PC-3 (cell line): Measurements from ENCODE around the gene PRMT9. TPM values are rescaled to one million over a fixed set of nuclear protein-coding genes. Genes with fewer than 3 reads are reported as not detected.

Experiments used
- ATAC-seq: fragments of 200-7000 bp; cut with Tn5 transposase; 2 replicates; pipeline ENCODE4 v1.9.1; 2020; ENCODE audit warnings: mild to moderate bottlenecking, moderate library complexity
- BruUV-seq: library from RNA; stranded (reverse); fragments of 400-500 nt; replicated peaks from 2 replicates; lab custom pipeline; 2021; lab: Mats Ljungman, UMichigan
- CTCF ChIA-PET: fragments of 300-600 bp; sonication (Branson Sonifier 250); formaldehyde crosslinking; loops from one replicate; lab custom pipeline; 2022; ENCODE audit warnings: antibody characterized with exemption; lab: Charles Lee
- POLR2A ChIA-PET: fragments of 300-600 bp; sonication (Branson Sonifier 250); formaldehyde crosslinking; loops from one replicate; lab custom pipeline; 2022; ENCODE audit warnings: antibody characterized with exemption; ENCODE audit not compliant: unreplicated experiment; lab: Charles Lee
- DNase-seq: peaks from one replicate; pipeline ENCODE4 v3.0.0-alpha.2; 2015
- H2AFZ ChIP-seq: fragments of 300-600 bp; sonication (generic); 2 replicates; pipeline ENCODE4 v1.6.0; 2016; ENCODE audit warnings: antibody characterized with exemption, low read length
- H3F3A ChIP-seq: fragments of 300-600 bp; sonication (generic); one replicate; pipeline ENCODE4 v1.6.0; 2017; ENCODE audit warnings: antibody characterized with exemption, low read length, control low read depth, mild to moderate bottlenecking; ENCODE audit not compliant: unreplicated experiment
- H3K27ac ChIP-seq: fragments of 300-600 bp; sonication (generic); 2 replicates; pipeline ENCODE4 v1.5.1; 2016; ENCODE audit warnings: mild to moderate bottlenecking, low read length
- H3K27me3 ChIP-seq: fragments of 300-600 bp; sonication (generic); 2 replicates; pipeline ENCODE4 v1.6.1; 2016; ENCODE audit warnings: low read length, mixed read lengths
- H3K36me3 ChIP-seq: fragments of 300-600 bp; sonication (generic); 2 replicates; pipeline ENCODE4 v1.6.1; 2016; ENCODE audit warnings: low read depth, mixed run types, low read length, mixed read lengths
- H3K4me1 ChIP-seq: fragments of 300-600 bp; sonication (generic); 2 replicates; pipeline ENCODE4 v1.5.1; 2016; ENCODE audit warnings: low read length; ENCODE audit not compliant: insufficient read depth
- H3K4me2 ChIP-seq: fragments of 300-600 bp; sonication (generic); 2 replicates; pipeline ENCODE4 v1.6.0; 2016; ENCODE audit warnings: low read length
- H3K4me3 ChIP-seq: fragments of 300-600 bp; sonication (generic); 2 replicates; pipeline ENCODE4 v1.5.1; 2016; ENCODE audit warnings: mild to moderate bottlenecking, low read length, mixed read lengths
- H3K79me2 ChIP-seq: fragments of 300-600 bp; sonication (generic); 2 replicates; pipeline ENCODE4 v1.6.1; 2017; ENCODE audit warnings: low read length, mixed read lengths
- H3K9ac ChIP-seq: fragments of 300-600 bp; sonication (generic); 2 replicates; pipeline ENCODE4 v1.6.0; 2016; ENCODE audit warnings: mild to moderate bottlenecking, low read length
- H3K9me2 ChIP-seq: fragments of 300-600 bp; sonication (generic); replicated peaks from 2 replicates; pipeline ENCODE4 v1.6.1; 2016; ENCODE audit warnings: mixed run types, low read length, mixed read lengths
- H3K9me3 ChIP-seq: fragments of 300-600 bp; sonication (generic); 2 replicates; pipeline ENCODE4 v1.6.1; 2016; ENCODE audit warnings: low read length, mixed read lengths
- H4K20me1 ChIP-seq: fragments of 300-600 bp; sonication (generic); 2 replicates; pipeline ENCODE4 v1.6.1; 2016; ENCODE audit warnings: low read length, mixed read lengths
- EZH2 ChIP-seq: fragments of 300-600 bp; sonication (generic); IDR thresholded peaks from one replicate; pipeline ENCODE4 v1.6.1; 2017; ENCODE audit warnings: antibody characterized with exemption, mild to moderate bottlenecking, low read length; ENCODE audit not compliant: unreplicated experiment
- EZH2phosphoT487 ChIP-seq: fragments of 300-600 bp; sonication (generic); IDR thresholded peaks from 2 replicates; pipeline ENCODE4 v1.6.1; 2018; ENCODE audit warnings: mild to moderate bottlenecking, antibody characterized with exemption, low read length, borderline replicate concordance
- intact Hi-C: fragments of 100-400 bp; cut with micrococcal nuclease; formaldehyde crosslinking; loops from 2 replicates; pipeline ENCODE4 v1.9.0; 2023
- total RNA-seq: library from RNA; depleted of rRNA; stranded (reverse); fragments of >200 nt; gene quantifications from 2 replicates; pipeline ENCODE4 v1.2.3, GENCODE V29; 2014
- TF ChIP-seq, protein P1 (sequence below): fragments of 300-600 bp; sonication (generic); conservative IDR thresholded peaks from 2 replicates; pipeline ENCODE4 v1.5.1; 2017; ENCODE audit warnings: antibody characterized with exemption, low read depth, mild to moderate bottlenecking, low read length

The PRMT9 gene
- total RNA-seq, 1 experiment from 2014 or later = 6.5 TPM

DNA sequence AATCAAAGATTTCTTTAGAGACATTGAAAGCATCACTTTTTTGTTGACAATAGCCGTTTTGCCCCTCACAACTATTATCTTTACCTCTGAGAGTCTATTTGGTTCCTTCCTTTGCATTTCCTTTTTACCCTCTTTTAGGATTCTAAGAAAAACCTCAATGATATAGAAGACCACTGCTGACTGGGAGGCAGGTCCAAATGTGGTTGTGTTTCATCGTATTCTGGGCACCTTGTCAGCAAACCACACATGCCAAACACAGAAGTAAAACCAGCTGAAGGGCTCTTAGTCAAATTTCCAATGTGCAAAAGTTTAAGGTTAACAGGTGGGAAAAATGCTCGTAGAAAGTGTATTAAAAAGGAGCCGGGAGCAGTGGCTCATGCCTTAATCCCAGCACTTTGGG, 5.1 kb upstream of the PRMT9 start:
- DNase-seq = no peak
- no peak for TF ChIP-seq EZH2phosphoT487
- TF ChIP-seq EZH2 = no peak
- TF ChIP-seq, protein P1, sequence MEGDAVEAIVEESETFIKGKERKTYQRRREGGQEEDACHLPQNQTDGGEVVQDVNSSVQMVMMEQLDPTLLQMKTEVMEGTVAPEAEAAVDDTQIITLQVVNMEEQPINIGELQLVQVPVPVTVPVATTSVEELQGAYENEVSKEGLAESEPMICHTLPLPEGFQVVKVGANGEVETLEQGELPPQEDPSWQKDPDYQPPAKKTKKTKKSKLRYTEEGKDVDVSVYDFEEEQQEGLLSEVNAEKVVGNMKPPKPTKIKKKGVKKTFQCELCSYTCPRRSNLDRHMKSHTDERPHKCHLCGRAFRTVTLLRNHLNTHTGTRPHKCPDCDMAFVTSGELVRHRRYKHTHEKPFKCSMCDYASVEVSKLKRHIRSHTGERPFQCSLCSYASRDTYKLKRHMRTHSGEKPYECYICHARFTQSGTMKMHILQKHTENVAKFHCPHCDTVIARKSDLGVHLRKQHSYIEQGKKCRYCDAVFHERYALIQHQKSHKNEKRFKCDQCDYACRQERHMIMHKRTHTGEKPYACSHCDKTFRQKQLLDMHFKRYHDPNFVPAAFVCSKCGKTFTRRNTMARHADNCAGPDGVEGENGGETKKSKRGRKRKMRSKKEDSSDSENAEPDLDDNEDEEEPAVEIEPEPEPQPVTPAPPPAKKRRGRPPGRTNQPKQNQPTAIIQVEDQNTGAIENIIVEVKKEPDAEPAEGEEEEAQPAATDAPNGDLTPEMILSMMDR = no peak
- Histone ChIP-seq H4K20me1 (no peaks in the 10 kb centered on the region), H3K9me2 (no peaks in the 10 kb centered on the region), H3K4me2 (no peak overlapping the region), H3K9ac (no peak overlapping the region), H3K9me3 (no peaks in the 10 kb centered on the region), H3K79me2 (no peaks in the 10 kb centered on the region), H3K36me3 (no peaks in the 10 kb centered on the region), H3F3A (no peaks in the 10 kb centered on the region), H3K27me3 (no peaks in the 10 kb centered on the region), H2AFZ (no peak overlapping the region), H3K4me1 (peaks cover 6% of the 10 kb centered on the region; the same call in 1 of the 2 replicates), H3K4me3 (no peak overlapping the region), H3K27ac (no peak overlapping the region)
- no TSS peak for BruUV-seq
- intact Hi-C loops = no loop called here
- ATAC-seq = no peak
- ChIA-PET POLR2A (no interaction called here), CTCF (no interaction called here)

DNA sequence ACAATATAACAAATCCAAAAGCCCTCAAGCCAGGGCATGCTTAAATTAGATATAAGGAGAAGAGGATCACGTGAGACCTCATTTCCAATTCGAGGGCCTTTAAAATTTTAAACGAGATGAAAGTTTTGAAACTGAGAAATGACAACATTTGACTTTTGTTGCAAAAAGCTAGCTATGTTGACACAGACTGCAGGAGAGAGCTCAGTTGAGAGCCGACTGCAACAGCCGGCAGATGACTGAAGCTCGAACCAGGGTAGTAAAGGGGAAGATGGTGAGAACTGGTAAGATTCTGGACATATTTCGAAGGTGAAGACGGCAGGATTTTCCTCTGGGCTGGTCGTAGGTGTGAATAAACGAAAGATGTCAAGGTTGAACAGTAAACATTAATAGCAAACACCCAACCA, 773 bp downstream of the PRMT9 start:
- ChIA-PET CTCF (interaction anchor here (1.0 kb wide), 1 partner anchor 184 kb away, joined by 7 read pairs; no protein-coding TSS in a partner anchor), POLR2A (interaction anchor here (0.6 kb wide), 1 partner anchor 86 kb away, joined by 4 read pairs; no protein-coding TSS in a partner anchor)
- Histone ChIP-seq H3K27ac (peak overlapping the region; percentile 65; the same call in 1 of the 2 replicates), H3K79me2 (peaks cover 25% of the 10 kb centered on the region), H3K9ac (peak overlapping the region; percentile 94), H2AFZ (peak overlapping the region; percentile 94), H3F3A (no peaks in the 10 kb centered on the region), H3K4me2 (peak overlapping the region; percentile 97), H4K20me1 (no peaks in the 10 kb centered on the region), H3K27me3 (no peaks in the 10 kb centered on the region), H3K4me1 (peaks cover 10% of the 10 kb centered on the region; the same call in 1 of the 2 replicates), H3K9me3 (no peaks in the 10 kb centered on the region), H3K36me3 (no peaks in the 10 kb centered on the region), H3K9me2 (no peaks in the 10 kb centered on the region), H3K4me3 (peak overlapping the region; percentile 93)
- DNase-seq (peak; percentile 8), ATAC-seq (peak; percentile 31; the same call in 1 of the 2 replicates)
- no peak for TF ChIP-seq EZH2phosphoT487
- TF ChIP-seq EZH2 = no peak
- TF ChIP-seq, protein P1 = no peak
- TSS peak; percentile 61 for BruUV-seq
- intact Hi-C loops = loop anchor here (5.0 kb wide), 1 partner anchor 66 kb away; the partner anchor contains the start of gene TMEM184C

DNA sequence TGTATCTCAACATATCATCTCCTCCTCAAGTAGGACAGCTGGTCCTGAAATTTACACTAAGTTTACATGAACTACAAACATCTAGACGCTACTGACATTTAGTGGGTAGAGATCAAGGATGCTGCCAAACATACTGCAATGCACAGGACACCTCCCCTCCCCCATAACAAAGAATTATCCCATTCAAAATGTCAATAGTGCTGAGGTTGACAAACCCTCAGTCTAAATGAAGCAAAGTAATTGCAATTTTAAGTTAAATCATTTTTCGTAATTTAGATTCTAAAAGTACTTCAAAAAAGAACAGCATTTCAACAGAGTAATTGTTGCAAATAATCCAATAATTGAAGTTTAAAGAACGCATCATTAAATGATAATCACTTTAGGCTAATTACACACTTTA, 1.2 kb downstream of the PRMT9 start:
- POLR2A ChIA-PET = no interaction called here
- H3F3A ChIP-seq = no peaks in the 10 kb centered on the region
- no peaks in the 10 kb centered on the region for H3K36me3 ChIP-seq
- peak overlapping the region; percentile 97 for H3K4me2 ChIP-seq
- BruUV-seq = no TSS peak
- H3K9me2 ChIP-seq = no peaks in the 10 kb centered on the region
- ATAC-seq (no peak), DNase-seq (no peak)
- CTCF ChIA-PET = interaction anchor here (1.0 kb wide), 1 partner anchor 184 kb away, joined by 7 read pairs; no protein-coding TSS in a partner anchor
- H3K9me3 ChIP-seq = no peaks in the 10 kb centered on the region
- peak overlapping the region; percentile 93 for H3K4me3 ChIP-seq
- H2AFZ ChIP-seq = no peak overlapping the region; the same call in 1 of the 2 replicates
- TF ChIP-seq EZH2phosphoT487 (no peak), EZH2 (no peak)
- TF ChIP-seq, protein P1 = no peak
- H3K27ac ChIP-seq = no peak overlapping the region
- peak overlapping the region; percentile 94 for H3K9ac ChIP-seq
- peaks cover 25% of the 10 kb centered on the region for H3K79me2 ChIP-seq
- intact Hi-C loops = loop anchor here (5.0 kb wide), 1 partner anchor 65 kb away; the partner anchor contains the start of gene TMEM184C
- no peaks in the 10 kb centered on the region for H4K20me1 ChIP-seq
- H3K4me1 ChIP-seq = peaks cover 10% of the 10 kb centered on the region; the same call in 1 of the 2 replicates
- H3K27me3 ChIP-seq = no peaks in the 10 kb centered on the region
